Lower leg skin (tissue), 3 donors: Measurements from ENCODE around the gene TAX1BP3.
A peak's percentile ranks its signal among the peaks of the same experiment; 100 is the strongest.

Source experiments
- POLR2A ChIP-seq, 2 donors: fragments of 450-650 bp; IDR thresholded peaks; one replicate each; pipeline ENCODE4 v1.6.1; 2016 to 2017; ENCODE audit warnings: antibody characterized with exemption in 2 of 2, mild to moderate bottlenecking in 1 of 2, moderate library complexity in 1 of 2
- TF ChIP-seq, protein P1 (sequence below), 3 donors: fragments of 450-650 bp; IDR thresholded peaks; one replicate each; pipeline ENCODE4 v1.5.1; 2016; ENCODE audit warnings: antibody characterized with exemption in 3 of 3, mild to moderate bottlenecking in 3 of 3, moderate library complexity in 2 of 3

DNA sequence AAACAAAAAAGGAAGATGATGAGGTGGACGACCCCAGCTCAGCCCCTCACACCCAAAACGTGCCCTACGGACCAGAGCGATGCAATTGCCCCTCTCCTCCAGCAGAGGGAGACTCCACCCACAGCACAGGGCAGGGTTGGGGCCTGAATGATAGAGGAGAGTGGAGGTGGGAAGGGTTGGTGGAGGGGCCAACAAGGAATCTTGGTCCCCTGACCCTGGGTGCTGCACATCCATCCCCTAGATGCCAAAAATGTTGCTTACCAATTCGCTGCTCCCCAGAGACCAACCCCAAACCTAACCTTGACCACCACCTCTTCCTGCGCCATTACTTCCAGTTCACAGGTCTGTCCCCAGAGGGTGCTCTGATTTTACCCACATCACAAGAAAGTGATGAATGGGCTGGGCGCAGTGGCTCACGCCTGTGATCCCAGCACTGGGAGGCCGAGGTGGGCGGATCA is 14.7 kb upstream of the TAX1BP3 start:
- TF ChIP-seq, protein P1, sequence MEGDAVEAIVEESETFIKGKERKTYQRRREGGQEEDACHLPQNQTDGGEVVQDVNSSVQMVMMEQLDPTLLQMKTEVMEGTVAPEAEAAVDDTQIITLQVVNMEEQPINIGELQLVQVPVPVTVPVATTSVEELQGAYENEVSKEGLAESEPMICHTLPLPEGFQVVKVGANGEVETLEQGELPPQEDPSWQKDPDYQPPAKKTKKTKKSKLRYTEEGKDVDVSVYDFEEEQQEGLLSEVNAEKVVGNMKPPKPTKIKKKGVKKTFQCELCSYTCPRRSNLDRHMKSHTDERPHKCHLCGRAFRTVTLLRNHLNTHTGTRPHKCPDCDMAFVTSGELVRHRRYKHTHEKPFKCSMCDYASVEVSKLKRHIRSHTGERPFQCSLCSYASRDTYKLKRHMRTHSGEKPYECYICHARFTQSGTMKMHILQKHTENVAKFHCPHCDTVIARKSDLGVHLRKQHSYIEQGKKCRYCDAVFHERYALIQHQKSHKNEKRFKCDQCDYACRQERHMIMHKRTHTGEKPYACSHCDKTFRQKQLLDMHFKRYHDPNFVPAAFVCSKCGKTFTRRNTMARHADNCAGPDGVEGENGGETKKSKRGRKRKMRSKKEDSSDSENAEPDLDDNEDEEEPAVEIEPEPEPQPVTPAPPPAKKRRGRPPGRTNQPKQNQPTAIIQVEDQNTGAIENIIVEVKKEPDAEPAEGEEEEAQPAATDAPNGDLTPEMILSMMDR (IDR thresholded peaks at IDR 0.05): peak in 1 of 3 donors; percentile 27
- TF ChIP-seq POLR2A (IDR thresholded peaks at IDR 0.05): no peak
